Measurements from ENCODE around the gene WWC1.
"Not testable (repeated sequence)": the region's sequence is repeated elsewhere in the genome, so short reads cannot be mapped to it uniquely, and the experiment has no call there.

WWC1 gene

GRCh38 chr5:168308976-168309598 lies 17.6 kb downstream of the WWC1 start:
- DNase-seq (ENCODE audit: low read depth in 2 of 2) = no peak

GRCh38 chr5:168310541-168310940 lies 19.1 kb downstream of the WWC1 start:
- DNase-seq (ENCODE audit: low read depth in 2 of 2) = not testable (repeated sequence)

- DNase-seq (ENCODE audit: low read depth in 2 of 2) = no peak
Observed at GRCh38 chr5:168311061-168311566, 19.7 kb downstream of the WWC1 start.

- DNase-seq (ENCODE audit: low read depth in 2 of 2) = no peak
Observed at GRCh38 chr5:168312606-168313295, 21.3 kb downstream of the WWC1 start.

- no peak for DNase-seq (ENCODE audit: low read depth in 2 of 2)
Observed at GRCh38 chr5:168313596-168314204, 22.3 kb downstream of the WWC1 start.

GRCh38 chr5:168314735-168315411 lies 23.4 kb downstream of the WWC1 start:
- DNase-seq (ENCODE audit: low read depth in 2 of 2) = no peak

GRCh38 chr5:168315416-168316138 lies 24.1 kb downstream of the WWC1 start:
- no peak for DNase-seq (ENCODE audit: low read depth in 2 of 2)

- DNase-seq (ENCODE audit: low read depth in 2 of 2) = no peak
Observed at GRCh38 chr5:168316139-168316578, 24.7 kb downstream of the WWC1 start.

- no peak for DNase-seq (ENCODE audit: low read depth in 2 of 2)
Observed at GRCh38 chr5:168317096-168317520, 25.7 kb downstream of the WWC1 start.

- no peak for DNase-seq (ENCODE audit: low read depth in 2 of 2)
Observed at GRCh38 chr5:168317521-168318147, 26.2 kb downstream of the WWC1 start.

- DNase-seq (ENCODE audit: low read depth in 2 of 2) = no peak
Observed at GRCh38 chr5:168318240-168318639, 26.8 kb downstream of the WWC1 start.

GRCh38 chr5:168319774-168320173 lies 28.3 kb downstream of the WWC1 start:
- no peak for DNase-seq (ENCODE audit: low read depth in 2 of 2)

GRCh38 chr5:168320805-168321204 lies 29.4 kb downstream of the WWC1 start:
- DNase-seq (ENCODE audit: low read depth in 2 of 2) = no peak

GRCh38 chr5:168324859-168325630 lies 33.6 kb downstream of the WWC1 start:
- no peak for DNase-seq (ENCODE audit: low read depth in 2 of 2)

- no peak for DNase-seq (ENCODE audit: low read depth in 2 of 2)
Observed at GRCh38 chr5:168327019-168327421, 35.6 kb downstream of the WWC1 start.

- no peak for DNase-seq (ENCODE audit: low read depth in 2 of 2)
Observed at GRCh38 chr5:168327451-168327850, 36.0 kb downstream of the WWC1 start.

- DNase-seq (ENCODE audit: low read depth in 2 of 2) = no peak
Observed at GRCh38 chr5:168327994-168328393, 36.5 kb downstream of the WWC1 start.

- DNase-seq (ENCODE audit: low read depth in 2 of 2) = no peak
Observed at GRCh38 chr5:168328814-168329213, 37.4 kb downstream of the WWC1 start.

- no peak for DNase-seq (ENCODE audit: low read depth in 2 of 2)
Observed at GRCh38 chr5:168329302-168329701, 37.9 kb downstream of the WWC1 start.

- DNase-seq (ENCODE audit: low read depth in 2 of 2) = no peak
Observed at GRCh38 chr5:168332042-168332441, 40.6 kb downstream of the WWC1 start.
